Fibroblast of lung (primary cell): Measurements from ENCODE around the gene CERS6.

Source experiments
- CTCF ChIP-seq, 2 donors: IDR thresholded peaks in 1 of 2; conservative IDR thresholded peaks in 1 of 2; 1 replicate in 1 of 2; 2 replicates in 1 of 2; pipeline ENCODE4 v1.5.1; 2011 to 2012; ENCODE audit warnings: low read length in 2 of 2, control low read depth in 1 of 2, inconsistent platforms in 1 of 2, low read depth in 1 of 2, mild to moderate bottlenecking in 1 of 2
- EZH2 ChIP-seq: IDR thresholded peaks from 2 replicates; pipeline ENCODE4 v1.5.1; 2012; ENCODE audit warnings: low read length, control low read depth, mild to moderate bottlenecking; ENCODE audit errors: missing control alignments

GRCh38 chr2:168528469-168528868, 72.4 kb downstream of the CERS6 start:
- TF ChIP-seq CTCF (conservative IDR thresholded peaks at IDR 0.05 in 1 of 2, IDR thresholded peaks at IDR 0.05 in 1 of 2; ENCODE audit: low read depth in 1 of 2, low read length in 2 of 2), result no peak
- TF ChIP-seq EZH2, result no peak
